Activated naive CD8-positive, alpha-beta T cell treated with anti-CD3 and anti-CD28 coated beads, Interleukin-2, amount 50 U/mL, for 16 hours (primary cell): Measurements from ENCODE around the gene SGPP2.

Experiments used
- DNase-seq: peaks from one replicate; pipeline ENCODE4 v3.0.0-alpha.2; 2020; ENCODE audit warnings: low read depth, low spot score

SGPP2 gene

GRCh38 chr2:222470802-222471468 lies 46.6 kb downstream of the SGPP2 start:
- no peak for DNase-seq

DNA sequence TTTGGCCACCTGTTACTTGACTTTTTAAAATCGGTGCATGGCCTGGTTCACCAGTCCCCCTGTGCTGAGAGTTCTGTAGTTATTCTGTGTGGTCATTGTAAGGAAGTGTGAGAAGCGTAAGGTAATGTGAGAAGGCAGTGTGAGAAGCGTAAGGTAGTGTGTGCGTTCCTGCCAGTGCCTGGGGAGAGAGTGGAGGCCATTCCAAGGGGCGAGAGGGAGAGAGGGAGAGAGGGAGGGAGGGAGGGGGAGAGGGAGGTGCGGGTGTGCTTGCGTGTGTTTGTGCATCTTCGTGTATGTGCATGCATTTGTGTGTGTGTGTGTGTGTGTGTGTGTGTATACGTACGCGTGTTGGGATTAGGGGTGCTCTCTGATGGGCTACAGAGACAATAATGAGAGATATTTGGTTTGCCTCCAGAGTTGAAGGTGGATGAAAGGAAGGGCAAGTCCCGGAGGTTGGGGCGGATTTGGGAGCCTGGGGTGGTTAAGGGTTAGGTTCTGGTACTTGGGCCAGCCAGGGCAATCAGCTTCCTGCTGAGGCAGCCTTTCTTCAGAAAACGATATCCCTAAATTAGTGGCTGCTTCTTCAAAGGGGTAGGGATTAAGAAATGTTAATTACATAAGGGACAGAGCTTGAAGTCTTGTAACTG lies 53.7 kb downstream of the SGPP2 start:
- no peak for DNase-seq

DNA sequence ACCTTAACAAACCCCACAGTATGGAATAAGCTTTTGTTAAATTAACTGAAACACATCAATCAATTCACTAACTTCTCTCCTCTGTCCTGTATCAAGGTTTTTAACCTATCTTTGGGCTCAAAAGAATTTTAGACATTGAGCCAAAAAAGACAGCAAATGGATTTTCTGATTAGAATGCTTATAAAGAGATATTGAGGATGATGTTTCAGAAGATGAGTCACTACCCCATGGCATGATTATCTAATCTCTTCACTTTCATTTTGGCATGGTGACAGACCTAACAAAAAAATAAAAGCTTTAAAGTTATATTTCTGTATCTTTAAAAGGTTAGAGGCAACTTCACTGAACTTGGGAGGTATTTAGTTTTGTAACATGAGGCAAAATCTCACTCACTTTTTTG lies 55.5 kb downstream of the SGPP2 start:
- no peak for DNase-seq

DNA sequence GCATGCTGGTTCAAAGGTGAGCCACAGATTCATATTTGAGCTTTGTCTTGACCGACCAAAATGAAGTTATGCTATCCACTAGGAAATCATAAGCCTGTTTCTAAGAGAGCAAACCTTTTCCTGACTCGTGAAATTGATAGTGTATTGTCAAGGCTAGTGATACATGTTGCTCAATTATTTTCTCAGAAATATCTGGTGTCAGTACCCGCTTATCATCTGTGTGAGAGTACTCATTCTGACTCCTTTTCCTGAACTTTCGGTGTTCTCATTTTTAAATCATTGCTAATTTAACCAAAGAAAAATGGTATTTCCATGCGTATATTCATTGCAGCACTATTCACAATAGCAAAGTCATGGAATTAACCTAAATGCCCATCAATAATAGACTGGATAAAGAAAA lies 56.2 kb downstream of the SGPP2 start:
- no peak for DNase-seq

GRCh38 chr2:222481941-222482340 lies 57.6 kb downstream of the SGPP2 start:
- no peak for DNase-seq

GRCh38 chr2:222483513-222484039 lies 59.2 kb downstream of the SGPP2 start:
- DNase-seq: no peak

- no peak for DNase-seq
These were observed 61.2 kb downstream of the SGPP2 start for GRCh38 chr2:222485367-222486211.

- no peak for DNase-seq
These were observed 65.8 kb downstream of the SGPP2 start for GRCh38 chr2:222490131-222490530.

- DNase-seq: no peak
These were observed 68.3 kb downstream of the SGPP2 start for GRCh38 chr2:222492683-222493082.

- DNase-seq: no peak
These were observed 69.9 kb downstream of the SGPP2 start for GRCh38 chr2:222494104-222494739.

- DNase-seq: no peak
These were observed 71.0 kb downstream of the SGPP2 start for GRCh38 chr2:222495388-222495787.

DNA sequence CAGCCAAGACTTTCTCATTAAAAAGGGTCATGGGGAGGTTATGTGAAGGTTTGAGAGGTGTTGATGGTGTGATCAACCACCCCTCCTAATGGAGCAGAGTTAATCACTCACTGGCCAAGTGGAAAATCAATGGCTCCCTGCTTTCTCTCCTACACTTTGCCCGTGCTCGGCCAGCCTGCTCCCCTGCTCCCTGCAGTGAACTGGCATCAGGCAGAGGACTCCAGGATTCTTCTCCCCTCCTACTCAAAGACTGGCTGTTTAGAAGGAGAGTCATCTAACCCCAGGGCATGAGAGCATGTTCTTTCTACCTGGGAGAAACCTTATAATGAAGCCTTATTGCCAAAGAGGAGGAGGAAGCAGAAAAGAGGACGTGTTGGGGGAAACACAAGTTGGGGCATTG lies 74.9 kb downstream of the SGPP2 start:
- no peak for DNase-seq

- no peak for DNase-seq
These were observed 79.8 kb downstream of the SGPP2 start for GRCh38 chr2:222504191-222504590.

DNA sequence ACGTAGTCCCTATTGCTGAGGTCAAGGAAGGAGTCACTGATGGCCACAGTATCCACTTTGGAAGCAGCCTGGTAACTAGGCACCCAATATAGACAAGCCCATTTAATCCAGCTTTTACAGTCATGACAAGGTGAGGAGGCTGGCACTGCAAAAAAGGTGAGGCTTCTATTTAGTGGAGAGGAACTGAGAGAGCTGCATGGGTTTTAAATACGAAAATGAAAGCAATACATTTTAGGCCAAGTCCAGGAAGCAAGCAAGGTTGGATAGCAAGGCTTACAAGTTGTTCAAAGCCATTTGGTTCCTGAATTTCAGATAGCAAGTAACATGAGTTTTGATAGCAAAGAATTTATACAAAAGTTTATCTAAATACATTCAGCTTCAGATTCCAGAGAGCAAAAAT lies 80.4 kb downstream of the SGPP2 start:
- DNase-seq: no peak

- DNase-seq: no peak
These were observed 82.0 kb downstream of the SGPP2 start for GRCh38 chr2:222506230-222506935.

- no peak for DNase-seq
These were observed 90.6 kb downstream of the SGPP2 start for GRCh38 chr2:222514901-222515300.

GRCh38 chr2:222518570-222519381 lies 94.4 kb downstream of the SGPP2 start:
- DNase-seq: no peak

DNA sequence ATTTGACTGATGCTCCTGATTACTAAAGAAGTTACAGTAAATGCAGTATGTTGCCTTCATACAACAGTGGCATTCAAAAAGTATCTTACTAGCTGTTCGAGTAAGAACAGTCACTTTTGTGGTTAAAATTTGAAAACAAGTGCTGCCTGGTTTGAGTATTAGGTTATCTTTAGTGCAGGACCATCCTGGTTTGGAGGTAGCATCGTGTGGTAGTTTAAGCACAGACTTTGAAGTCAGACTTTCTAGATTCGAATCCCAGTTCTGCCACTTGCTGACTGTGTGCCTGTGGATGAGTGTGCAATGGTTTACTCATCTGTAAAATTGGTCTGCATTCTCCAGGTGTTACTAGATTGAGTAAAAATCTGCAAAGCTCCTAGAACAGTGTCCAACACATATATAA lies 96.8 kb downstream of the SGPP2 start:
- DNase-seq: no peak

- DNase-seq: no peak
These were observed 97.7 kb downstream of the SGPP2 start for GRCh38 chr2:222522082-222522481.

GRCh38 chr2:222523783-222524544 lies 99.6 kb downstream of the SGPP2 start:
- no peak for DNase-seq
